CD4-positive, alpha-beta T cell (primary cell): ENCODE measurements around the gene TTLL8. TPM values are rescaled to one million over a fixed set of nuclear protein-coding genes. Genes with fewer than 3 reads are reported as not detected.

Experiments used
- ATAC-seq: fragments of 200-7000 bp; cut with Tn5 transposase; one replicate; pipeline ENCODE4 v1.10.0; 2022; ENCODE audit warnings: mild to moderate bottlenecking; ENCODE audit not compliant: poor library complexity
- CTCF ChIA-PET: fragments of 350-600 bp; sonication (Branson Sonifier 250); formaldehyde crosslinking; loops from one replicate; lab custom pipeline; 2021; ENCODE audit warnings: antibody characterized with exemption, inconsistent platforms; lab: Charles Lee
- POLR2A ChIA-PET: fragments of 350-600 bp; sonication (Branson Sonifier 250); formaldehyde crosslinking; loops from one replicate; lab custom pipeline; 2021; ENCODE audit warnings: antibody characterized with exemption, inconsistent platforms; lab: Charles Lee
- DNase-seq, 14 experiments: peaks; one replicate each; pipeline ENCODE4 v3.0.0-alpha.2; 2013 to 2020; ENCODE audit warnings: mixed read lengths in 2 of 14
- H3K27ac ChIP-seq, 2 donors: one replicate each; pipeline versions ENCODE4 v1.5.1 to v1.7.0; 2013; ENCODE audit warnings: low read length in 2 of 2, low read depth in 1 of 2, mild to moderate bottlenecking in 1 of 2
- H3K27me3 ChIP-seq, 2 experiments: 1 replicate in 1 of 2; 2 replicates in 1 of 2; pipeline versions ENCODE4 v1.6.1 to v1.7.0; 2013; ENCODE audit warnings: low read length in 2 of 2, control low read depth in 1 of 2, mild to moderate bottlenecking in 1 of 2, moderate library complexity in 1 of 2; ENCODE audit not compliant: insufficient read depth in 2 of 2, control insufficient read depth in 1 of 2
- H3K36me3 ChIP-seq: one replicate; pipeline ENCODE4 v1.6.1; 2013; ENCODE audit warnings: low read length, control low read depth; ENCODE audit not compliant: insufficient read depth
- H3K4me1 ChIP-seq: one replicate; pipeline ENCODE4 v1.6.1; 2013; ENCODE audit warnings: low read length, control low read depth; ENCODE audit not compliant: insufficient read depth
- H3K4me3 ChIP-seq: one replicate; pipeline ENCODE4 v1.5.1; 2013; ENCODE audit warnings: mild to moderate bottlenecking, low read length, moderate library complexity
- H3K9me3 ChIP-seq, 2 experiments: 1 replicate in 1 of 2; 2 replicates in 1 of 2; pipeline versions ENCODE4 v1.6.1 to v1.7.0; 2013; ENCODE audit warnings: low read length in 2 of 2, mild to moderate bottlenecking in 2 of 2, control low read depth in 1 of 2, moderate library complexity in 1 of 2; ENCODE audit not compliant: control insufficient read depth in 1 of 2, insufficient read depth in 1 of 2
- H3K27ac Mint-ChIP-seq: one replicate; pipeline ENCODE4 v1.8.0; 2020; ENCODE audit warnings: mixed read lengths
- H3K27me3 Mint-ChIP-seq: one replicate; pipeline ENCODE4 v1.8.0; 2021; ENCODE audit warnings: mixed read lengths
- H3K36me3 Mint-ChIP-seq: one replicate; pipeline ENCODE4 v1.8.0; 2021; ENCODE audit warnings: low read depth, mixed read lengths
- H3K4me1 Mint-ChIP-seq: one replicate; pipeline ENCODE4 v1.8.0; 2021; ENCODE audit warnings: low read depth, mixed read lengths
- H3K4me3 Mint-ChIP-seq: one replicate; pipeline ENCODE4 v1.8.0; 2020; ENCODE audit warnings: mild to moderate bottlenecking, mixed read lengths
- H3K9me3 Mint-ChIP-seq: one replicate; pipeline ENCODE4 v1.8.0; 2020; ENCODE audit warnings: mixed read lengths
- CTCF ChIP-seq: fragments of 200-600 bp; IDR thresholded peaks from one replicate; pipeline ENCODE4 v1.8.0; 2022; ENCODE audit warnings: antibody characterized with exemption, mild to moderate bottlenecking
- intact Hi-C, 2 experiments: fragments of 100-400 bp; cut with DNase I in 1 of 2; cut with micrococcal nuclease in 1 of 2; formaldehyde crosslinking; loops; one replicate each; pipeline versions ENCODE4 v1.15.1 to v1.9.0; 2023 to 2025; cut with DNase I, micrococcal nuclease
- total RNA-seq, 174 experiments: library from RNA in 2 of 174; stranded (reverse) in 2 of 174; gene quantifications; one replicate each; pipeline ENCODE4 v1.2.3 and lab custom pipeline; 2021 to 2026

Gene TTLL8
- total RNA-seq, 2 experiments from 2014 or later = not detected

- Mint-ChIP-seq H3K36me3 (no peaks in the 10 kb centered on the region), H3K27ac (no peak within 1 kb of the TSS), H3K9me3 (no peaks in the 10 kb centered on the region), H3K4me3 (no peak within 1 kb of the TSS), H3K27me3 (peaks cover 31% of the 10 kb centered on the region), H3K4me1 (no peaks in the 10 kb centered on the region)
- intact Hi-C loops = no loop called here
- peak; percentile 39 for ATAC-seq
- Histone ChIP-seq H3K9me3 (peaks cover 0 to 24% of the 10 kb centered on the region in 2 experiments), H3K36me3 (no peaks in the 10 kb centered on the region), H3K4me1 (no peaks in the 10 kb centered on the region), H3K27me3 (peaks cover 12 to 20% of the 10 kb centered on the region in 2 experiments), H3K27ac (no peak within 1 kb of the TSS), H3K4me3 (peak within 1 kb of the TSS; percentile 35)
- peak in 4 of 14 experiments; percentile 7 to 30 (median 20) for DNase-seq
- CTCF ChIA-PET = no interaction called here
- POLR2A ChIA-PET = no interaction called here
- TF ChIP-seq CTCF = no peak
Measured at GRCh38 chr22:50085211-50085972, 27.3 kb upstream of the TTLL8 start, which contains the start of gene MLC1. TSS of gene MLC1 (minus strand) at chr22:50085426. CDS start at chr22:50084902, 524 bp downstream.

GRCh38 chr22:50084614-50085021 is 26.5 kb upstream of the TTLL8 start:
- no peak overlapping the region for H3K4me3 Mint-ChIP-seq
- no peaks in the 10 kb centered on the region for H3K4me1 Mint-ChIP-seq
- no peak for TF ChIP-seq CTCF
- H3K9me3 Mint-ChIP-seq = no peaks in the 10 kb centered on the region
- Histone ChIP-seq H3K36me3 (no peaks in the 10 kb centered on the region), H3K4me1 (no peaks in the 10 kb centered on the region), H3K4me3 (no peak overlapping the region), H3K27ac (no peak overlapping the region), H3K9me3 (peaks cover 0 to 20% of the 10 kb centered on the region in 2 experiments), H3K27me3 (peaks cover 12 to 20% of the 10 kb centered on the region in 2 experiments)
- H3K36me3 Mint-ChIP-seq = no peaks in the 10 kb centered on the region
- ATAC-seq = no peak
- no peak overlapping the region for H3K27ac Mint-ChIP-seq
- H3K27me3 Mint-ChIP-seq = peaks cover 30% of the 10 kb centered on the region
- ChIA-PET CTCF (no interaction called here), POLR2A (no interaction called here)
- intact Hi-C loops = no loop called here
- DNase-seq = no peak

GRCh38 chr22:50084080-50084477 is 26.0 kb upstream of the TTLL8 start:
- no peak overlapping the region for H3K4me3 Mint-ChIP-seq
- Histone ChIP-seq H3K27ac (no peak overlapping the region), H3K36me3 (no peaks in the 10 kb centered on the region), H3K4me3 (no peak overlapping the region), H3K27me3 (peaks cover 12 to 20% of the 10 kb centered on the region in 2 experiments), H3K9me3 (peaks cover 0 to 20% of the 10 kb centered on the region in 2 experiments), H3K4me1 (no peaks in the 10 kb centered on the region)
- CTCF ChIA-PET = interaction anchor here (0.5 kb wide), 1 partner anchor 31 kb away, joined by 4 read pairs; no protein-coding TSS in a partner anchor
- ATAC-seq (no peak), DNase-seq (no peak)
- H3K4me1 Mint-ChIP-seq = no peaks in the 10 kb centered on the region
- no peak for TF ChIP-seq CTCF
- peaks cover 30% of the 10 kb centered on the region for H3K27me3 Mint-ChIP-seq
- H3K36me3 Mint-ChIP-seq = no peaks in the 10 kb centered on the region
- no peaks in the 10 kb centered on the region for H3K9me3 Mint-ChIP-seq
- intact Hi-C loops = no loop called here
- POLR2A ChIA-PET = no interaction called here
- H3K27ac Mint-ChIP-seq = no peak overlapping the region
